ENCODE results near the gene IMMT. TPM values are rescaled to one million over a fixed set of nuclear protein-coding genes. Genes with fewer than 3 reads are reported as not detected.

Gene IMMT
- total RNA-seq, 1 experiment from 2014 or later = 88.7 TPM

DNA sequence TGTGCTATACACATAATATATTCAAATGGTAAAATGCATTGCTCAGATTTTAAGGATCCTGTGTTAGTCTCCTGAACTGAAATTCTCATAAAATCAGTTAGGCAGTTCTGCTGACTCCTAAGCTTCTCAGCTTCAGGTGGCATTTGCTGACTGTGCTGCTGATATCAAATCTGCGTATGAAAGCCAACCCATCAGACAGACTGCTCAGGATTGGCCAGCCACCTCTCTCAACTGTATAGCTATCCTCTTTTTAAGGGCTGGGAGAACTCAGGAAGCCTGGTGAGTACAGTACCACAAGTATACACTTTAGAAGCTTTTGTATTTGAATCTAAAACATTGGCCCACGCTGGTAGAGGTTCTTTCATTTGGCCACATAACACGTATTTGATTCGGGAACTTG lies 60.6 kb downstream of the IMMT start:
- H3K36me3 Mint-ChIP-seq (ENCODE audit: insufficient read depth, unreplicated experiment) = peaks cover 76% of the 10 kb centered on the region
- BruUV-seq (replicated peaks) = no TSS peak
- DNase-seq = no peak
- no peaks in the 10 kb centered on the region for H3K27me3 Mint-ChIP-seq (ENCODE audit: unreplicated experiment)
- CTCF ChIA-PET = no interaction called here
- no peak overlapping the region for H3K27ac Mint-ChIP-seq (ENCODE audit: unreplicated experiment)
- intact Hi-C loops (cut with micrococcal nuclease; ENCODE audit: unreplicated experiment) = no loop called here
- H3K4me3 Mint-ChIP-seq (ENCODE audit: low read depth, unreplicated experiment) = no peak overlapping the region
- TF ChIP-seq, protein P1, sequence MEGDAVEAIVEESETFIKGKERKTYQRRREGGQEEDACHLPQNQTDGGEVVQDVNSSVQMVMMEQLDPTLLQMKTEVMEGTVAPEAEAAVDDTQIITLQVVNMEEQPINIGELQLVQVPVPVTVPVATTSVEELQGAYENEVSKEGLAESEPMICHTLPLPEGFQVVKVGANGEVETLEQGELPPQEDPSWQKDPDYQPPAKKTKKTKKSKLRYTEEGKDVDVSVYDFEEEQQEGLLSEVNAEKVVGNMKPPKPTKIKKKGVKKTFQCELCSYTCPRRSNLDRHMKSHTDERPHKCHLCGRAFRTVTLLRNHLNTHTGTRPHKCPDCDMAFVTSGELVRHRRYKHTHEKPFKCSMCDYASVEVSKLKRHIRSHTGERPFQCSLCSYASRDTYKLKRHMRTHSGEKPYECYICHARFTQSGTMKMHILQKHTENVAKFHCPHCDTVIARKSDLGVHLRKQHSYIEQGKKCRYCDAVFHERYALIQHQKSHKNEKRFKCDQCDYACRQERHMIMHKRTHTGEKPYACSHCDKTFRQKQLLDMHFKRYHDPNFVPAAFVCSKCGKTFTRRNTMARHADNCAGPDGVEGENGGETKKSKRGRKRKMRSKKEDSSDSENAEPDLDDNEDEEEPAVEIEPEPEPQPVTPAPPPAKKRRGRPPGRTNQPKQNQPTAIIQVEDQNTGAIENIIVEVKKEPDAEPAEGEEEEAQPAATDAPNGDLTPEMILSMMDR (IDR thresholded peaks at IDR 0.05; ENCODE audit: unreplicated experiment) = no peak
- H3K9me3 Mint-ChIP-seq (ENCODE audit: low read depth, unreplicated experiment) = no peaks in the 10 kb centered on the region
- no peaks in the 10 kb centered on the region for H3K4me1 Mint-ChIP-seq (ENCODE audit: low read depth, unreplicated experiment)

DNA sequence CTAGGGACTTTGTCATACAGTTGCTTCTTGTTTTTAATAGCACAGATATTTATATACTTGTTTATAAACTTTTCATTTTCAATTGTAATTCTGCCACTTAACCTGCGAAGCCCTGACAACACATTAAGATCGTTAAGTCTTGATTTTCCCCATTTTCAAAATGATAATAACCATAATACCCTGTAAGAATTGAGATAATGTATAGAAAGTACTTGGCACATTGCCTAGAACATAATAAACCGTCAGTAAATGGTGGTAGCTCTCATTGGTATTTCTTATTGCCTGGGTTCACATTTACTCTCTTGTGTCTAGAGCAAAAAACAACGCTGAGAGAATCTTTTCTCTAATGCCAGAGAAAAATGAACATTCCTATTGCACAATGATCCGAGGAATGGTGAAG lies 70.6 kb downstream of the IMMT start:
- CTCF ChIA-PET = no interaction called here
- Mint-ChIP-seq H3K4me1 (ENCODE audit: low read depth, unreplicated experiment) (no peaks in the 10 kb centered on the region), H3K4me3 (ENCODE audit: low read depth, unreplicated experiment) (no peak overlapping the region), H3K27me3 (ENCODE audit: unreplicated experiment) (no peaks in the 10 kb centered on the region), H3K36me3 (ENCODE audit: insufficient read depth, unreplicated experiment) (peaks cover 55% of the 10 kb centered on the region), H3K9me3 (ENCODE audit: low read depth, unreplicated experiment) (no peaks in the 10 kb centered on the region), H3K27ac (ENCODE audit: unreplicated experiment) (no peak overlapping the region)
- no TSS peak for BruUV-seq (replicated peaks)
- intact Hi-C loops (cut with micrococcal nuclease; ENCODE audit: unreplicated experiment) = no loop called here
- DNase-seq = no peak
- TF ChIP-seq, protein P1 (IDR thresholded peaks at IDR 0.05; ENCODE audit: unreplicated experiment) = no peak

DNA sequence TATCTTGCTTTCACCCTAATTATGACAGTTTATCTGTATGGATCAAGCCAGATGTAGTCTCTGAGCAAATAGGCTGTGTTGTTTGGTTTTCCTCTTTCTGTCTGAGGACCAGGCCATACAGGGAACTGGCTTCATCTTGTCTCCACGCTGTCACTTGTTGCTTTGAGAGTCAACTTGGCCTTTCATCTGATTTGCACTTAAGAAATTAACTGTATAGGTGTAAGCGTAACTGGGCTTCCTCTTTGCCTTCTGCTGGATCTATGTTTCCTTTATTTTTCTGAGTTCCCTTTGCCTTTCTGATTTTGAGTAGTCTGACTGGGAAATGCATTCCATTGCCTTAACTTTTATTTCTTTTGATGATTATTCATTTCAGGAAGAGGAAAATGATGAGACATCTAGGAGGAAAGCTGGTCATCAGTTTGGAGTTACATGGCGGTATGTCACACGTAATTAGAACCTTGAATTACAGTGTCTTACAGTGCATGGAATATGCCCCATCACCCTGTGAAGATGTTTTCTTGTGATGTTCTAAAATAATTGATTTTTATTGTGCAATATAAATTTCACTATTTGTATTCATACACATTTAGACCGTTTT lies 71.8 kb downstream of the IMMT start:
- Mint-ChIP-seq H3K9me3 (ENCODE audit: low read depth, unreplicated experiment) (no peaks in the 10 kb centered on the region), H3K27ac (ENCODE audit: unreplicated experiment) (no peak overlapping the region), H3K27me3 (ENCODE audit: unreplicated experiment) (no peaks in the 10 kb centered on the region), H3K4me3 (ENCODE audit: low read depth, unreplicated experiment) (no peak overlapping the region), H3K36me3 (ENCODE audit: insufficient read depth, unreplicated experiment) (peaks cover 53% of the 10 kb centered on the region), H3K4me1 (ENCODE audit: low read depth, unreplicated experiment) (no peaks in the 10 kb centered on the region)
- TF ChIP-seq, protein P1 (IDR thresholded peaks at IDR 0.05; ENCODE audit: unreplicated experiment) = no peak
- DNase-seq = no peak
- intact Hi-C loops (cut with micrococcal nuclease; ENCODE audit: unreplicated experiment) = no loop called here
- no TSS peak for BruUV-seq (replicated peaks)
- CTCF ChIA-PET = interaction anchor here (0.6 kb wide), 1 partner anchor 12 kb away, joined by 3 read pairs; no protein-coding TSS in a partner anchor

DNA sequence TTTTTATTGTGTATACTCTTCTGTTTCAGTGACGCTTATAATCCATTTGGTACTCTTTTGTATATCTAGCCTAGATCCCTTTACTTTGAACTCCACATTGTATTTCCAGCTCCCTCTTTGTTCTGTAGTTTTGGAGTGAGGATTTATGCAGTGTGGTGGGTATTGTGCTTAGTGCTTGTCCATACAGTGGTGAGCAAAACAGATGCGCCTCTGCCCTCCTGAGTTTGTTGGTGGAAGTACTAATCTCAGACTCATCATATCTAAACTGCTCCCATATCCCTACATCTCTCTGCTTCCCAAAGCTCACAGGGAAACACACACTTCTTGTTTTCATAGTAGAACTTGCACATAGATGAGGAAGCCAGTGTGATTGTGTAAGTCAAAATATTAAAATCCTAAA lies 77.1 kb downstream of the IMMT start:
- intact Hi-C loops (cut with micrococcal nuclease; ENCODE audit: unreplicated experiment) = no loop called here
- Mint-ChIP-seq H3K36me3 (ENCODE audit: insufficient read depth, unreplicated experiment) (peaks cover 41% of the 10 kb centered on the region), H3K4me1 (ENCODE audit: low read depth, unreplicated experiment) (no peaks in the 10 kb centered on the region), H3K4me3 (ENCODE audit: low read depth, unreplicated experiment) (no peak overlapping the region), H3K27me3 (ENCODE audit: unreplicated experiment) (no peaks in the 10 kb centered on the region), H3K9me3 (ENCODE audit: low read depth, unreplicated experiment) (no peaks in the 10 kb centered on the region), H3K27ac (ENCODE audit: unreplicated experiment) (no peak overlapping the region)
- CTCF ChIA-PET = no interaction called here
- no TSS peak for BruUV-seq (replicated peaks)
- DNase-seq = no peak
- TF ChIP-seq, protein P1 (IDR thresholded peaks at IDR 0.05; ENCODE audit: unreplicated experiment) = no peak

All from Calu3 (cell line).